HEK293 (cell line): Measurements from ENCODE around the gene NELL1.

Experiments
- CTCF ChIA-PET: fragments of 350-600 bp; formaldehyde crosslinking; extraction: SDS; loops from one replicate; lab custom pipeline; 2021; ENCODE audit warnings: antibody characterized with exemption; lab: Yijun Ruan, JAX
- POLR2A ChIA-PET: fragments of 300-600 bp; formaldehyde crosslinking; extraction: SDS; loops from one replicate; lab custom pipeline; 2020; ENCODE audit warnings: antibody characterized with exemption, inconsistent platforms; lab: Yijun Ruan, JAX
- H3K27ac ChIP-seq: fragments of 200-500 bp; sonication (Bioruptor generic); 2 replicates; pipeline ENCODE4 v1.5.1; 2014; ENCODE audit warnings: low read depth, low read length, control low read depth, inconsistent platforms; ENCODE audit errors: extremely low read depth
- H3K36me3 ChIP-seq, 2 experiments: fragments of 200-500 bp in 1 of 2; sonication (Bioruptor generic) in 1 of 2; 1 replicate in 1 of 2; 2 replicates in 1 of 2; pipeline ENCODE4 v1.5.1; 2014 to 2017; ENCODE audit warnings: inconsistent platforms in 2 of 2, low read length in 2 of 2; ENCODE audit not compliant: control insufficient read depth in 2 of 2, insufficient read depth in 1 of 2
- H3K4me1 ChIP-seq: fragments of 200-500 bp; sonication (Bioruptor generic); 2 replicates; pipeline ENCODE4 v1.5.1; 2014; ENCODE audit warnings: mild to moderate bottlenecking, low read length, inconsistent platforms; ENCODE audit not compliant: control insufficient read depth, insufficient read depth
- H3K4me3 ChIP-seq: 2 replicates; pipeline ENCODE4 v1.5.1; 2011; ENCODE audit warnings: low read depth, mild to moderate bottlenecking, control low read depth, low read length, moderate library complexity
- H3K9me3 ChIP-seq: fragments of 200-500 bp; sonication (Bioruptor generic); 2 replicates; pipeline ENCODE4 v1.5.1; 2014; ENCODE audit warnings: low read depth, low read length, inconsistent platforms; ENCODE audit not compliant: control insufficient read depth, insufficient read depth
- GLIS2 ChIP-seq: fragments of 450-650 bp; formaldehyde crosslinking; IDR thresholded peaks from 2 replicates; pipeline ENCODE4 v1.5.1; 2016; ENCODE audit warnings: missing biosample characterization, missing genetic modification characterization
- HOXC10 ChIP-seq: sonication (generic); formaldehyde crosslinking; IDR thresholded peaks from 2 replicates; pipeline ENCODE4 v1.8.1; 2023; ENCODE audit warnings: mild to moderate bottlenecking, missing genetic modification reagents
- OVOL3 ChIP-seq: fragments of 450-650 bp; formaldehyde crosslinking; IDR thresholded peaks from 2 replicates; pipeline ENCODE4 v1.5.1; 2016; ENCODE audit warnings: missing biosample characterization, missing genetic modification characterization
- ZBTB20 ChIP-seq: fragments of 450-650 bp; formaldehyde crosslinking; IDR thresholded peaks from 2 replicates; pipeline ENCODE4 v1.5.1; 2016; ENCODE audit warnings: missing biosample characterization, missing genetic modification characterization
- ZBTB44 ChIP-seq: fragments of 450-650 bp; IDR thresholded peaks from 2 replicates; pipeline ENCODE4 v1.5.1; 2018; ENCODE audit warnings: missing biosample characterization, mild to moderate bottlenecking, missing genetic modification characterization
- ZFP69B ChIP-seq: fragments of 450-650 bp; formaldehyde crosslinking; IDR thresholded peaks from 2 replicates; pipeline ENCODE4 v1.5.1; 2016; ENCODE audit warnings: missing biosample characterization, missing genetic modification characterization
- ZNF146 ChIP-seq: fragments of 450-650 bp; formaldehyde crosslinking; IDR thresholded peaks from 2 replicates; pipeline ENCODE4 v1.5.1; 2016; ENCODE audit warnings: missing biosample characterization, missing genetic modification characterization
- ZNF174 ChIP-seq: fragments of 450-650 bp; formaldehyde crosslinking; IDR thresholded peaks from 2 replicates; pipeline ENCODE4 v1.5.0; 2017; ENCODE audit warnings: missing biosample characterization, mild to moderate bottlenecking, missing genetic modification characterization
- ZNF248 ChIP-seq: fragments of 450-650 bp; formaldehyde crosslinking; IDR thresholded peaks from 2 replicates; pipeline ENCODE4 v1.5.1; 2017; ENCODE audit warnings: missing biosample characterization, missing genetic modification characterization
- ZNF266 ChIP-seq: fragments of 450-650 bp; formaldehyde crosslinking; IDR thresholded peaks from 2 replicates; pipeline ENCODE4 v1.5.1; 2016; ENCODE audit warnings: missing biosample characterization, missing genetic modification characterization, low read depth
- ZNF311 ChIP-seq: fragments of 450-650 bp; formaldehyde crosslinking; IDR thresholded peaks from 2 replicates; pipeline ENCODE4 v1.5.1; 2017; ENCODE audit warnings: missing biosample characterization, missing genetic modification characterization, borderline replicate concordance
- ZNF37A ChIP-seq: fragments of 450-650 bp; IDR thresholded peaks from 2 replicates; pipeline ENCODE4 v1.5.1; 2018; ENCODE audit warnings: missing biosample characterization, missing genetic modification characterization
- ZNF549 ChIP-seq: fragments of 450-650 bp; IDR thresholded peaks from 2 replicates; pipeline ENCODE4 v1.5.1; 2018; ENCODE audit warnings: missing biosample characterization, missing genetic modification characterization, mild to moderate bottlenecking, inconsistent platforms, moderate library complexity
- ZNF677 ChIP-seq: fragments of 450-650 bp; IDR thresholded peaks from 2 replicates; pipeline ENCODE4 v1.5.0; 2018; ENCODE audit warnings: missing biosample characterization, mild to moderate bottlenecking, missing genetic modification characterization, moderate library complexity
- ZNF843 ChIP-seq: fragments of 450-650 bp; formaldehyde crosslinking; IDR thresholded peaks from 2 replicates; pipeline ENCODE4 v1.5.1; 2016; ENCODE audit warnings: missing biosample characterization, missing genetic modification characterization
- ZXDB ChIP-seq: fragments of 450-650 bp; formaldehyde crosslinking; IDR thresholded peaks from 2 replicates; pipeline ENCODE4 v1.5.1; 2016; ENCODE audit warnings: missing biosample characterization, missing genetic modification characterization
- TF ChIP-seq, protein P1 (sequence below): fragments of 450-650 bp; formaldehyde crosslinking; IDR thresholded peaks from 2 replicates; pipeline ENCODE4 v1.5.1; 2017; ENCODE audit warnings: missing biosample characterization, missing genetic modification characterization
- TF ChIP-seq, protein P2 (sequence below): fragments of 450-650 bp; formaldehyde crosslinking; IDR thresholded peaks from 2 replicates; pipeline ENCODE4 v1.5.1; 2016; ENCODE audit warnings: missing biosample characterization, missing genetic modification characterization
- TF ChIP-seq, protein P3 (sequence below): fragments of 450-650 bp; formaldehyde crosslinking; IDR thresholded peaks from 2 replicates; pipeline ENCODE4 v1.5.1; 2016; ENCODE audit warnings: missing biosample characterization, missing genetic modification characterization
- TF ChIP-seq, protein P4 (sequence below): fragments of 450-650 bp; formaldehyde crosslinking; IDR thresholded peaks from 2 replicates; pipeline ENCODE4 v1.5.1; 2016; ENCODE audit warnings: missing biosample characterization, missing genetic modification characterization

The NELL1 gene

DNA sequence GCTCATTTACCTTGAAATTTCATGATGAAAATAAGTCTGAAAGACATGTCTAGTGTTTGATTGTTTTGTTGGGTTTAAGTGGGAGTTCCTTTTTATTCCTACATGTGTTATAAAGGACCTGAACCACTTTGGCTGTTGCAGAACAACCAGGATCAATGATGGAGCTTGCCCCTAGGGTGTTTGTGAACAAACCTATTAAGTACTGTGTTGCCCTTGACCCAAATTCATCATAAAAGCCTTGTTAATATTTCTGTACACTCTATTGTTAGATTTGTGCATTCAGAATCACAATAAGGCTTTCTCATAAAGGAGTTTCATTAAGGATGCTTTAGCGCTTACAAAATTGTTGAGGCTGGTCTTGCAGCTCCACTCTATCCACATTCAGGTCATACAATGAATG lies 452.6 kb downstream of the NELL1 start (continued):
- TF ChIP-seq ZBTB20 (tag by site-specific recombination) (no peak), ZXDB (tag by site-specific recombination) (no peak), ZNF843 (tag by site-specific recombination) (no peak), ZNF248 (tag by site-specific recombination) (no peak), ZNF266 (tag by site-specific recombination) (no peak), GLIS2 (tag by site-specific recombination) (no peak), ZNF146 (tag by site-specific recombination) (no peak), HOXC10 (no peak), ZNF677 (tag by site-specific recombination) (no peak), ZNF311 (tag by site-specific recombination) (no peak)
- TF ChIP-seq, all 188 proteins: peak for 0

DNA sequence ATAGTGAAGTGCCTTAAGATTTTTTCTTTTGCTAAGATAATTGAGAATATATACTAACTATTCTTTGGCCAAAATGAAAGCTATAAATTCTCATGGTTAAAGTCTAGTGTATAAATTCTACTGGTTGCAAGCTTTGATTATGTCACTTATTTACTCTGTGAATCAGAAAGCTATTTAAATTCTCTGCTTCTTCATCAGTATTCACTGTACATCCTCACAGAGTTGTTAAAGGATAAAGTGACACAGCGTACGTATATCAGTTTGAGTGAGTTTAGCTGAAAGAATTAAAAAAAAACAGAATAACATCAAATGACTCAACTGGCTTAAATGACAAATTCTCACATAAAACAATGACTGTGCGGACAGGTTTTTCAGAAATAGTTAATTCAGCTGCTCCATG lies 453.1 kb downstream of the NELL1 start:
- H3K9me3 ChIP-seq, result no peaks in the 10 kb centered on the region
- H3K27ac ChIP-seq, result no peak overlapping the region
- no peak overlapping the region for H3K4me3 ChIP-seq
- no peak for TF ChIP-seq ZNF174 (tag by site-specific recombination)
- TF ChIP-seq, protein P1, sequence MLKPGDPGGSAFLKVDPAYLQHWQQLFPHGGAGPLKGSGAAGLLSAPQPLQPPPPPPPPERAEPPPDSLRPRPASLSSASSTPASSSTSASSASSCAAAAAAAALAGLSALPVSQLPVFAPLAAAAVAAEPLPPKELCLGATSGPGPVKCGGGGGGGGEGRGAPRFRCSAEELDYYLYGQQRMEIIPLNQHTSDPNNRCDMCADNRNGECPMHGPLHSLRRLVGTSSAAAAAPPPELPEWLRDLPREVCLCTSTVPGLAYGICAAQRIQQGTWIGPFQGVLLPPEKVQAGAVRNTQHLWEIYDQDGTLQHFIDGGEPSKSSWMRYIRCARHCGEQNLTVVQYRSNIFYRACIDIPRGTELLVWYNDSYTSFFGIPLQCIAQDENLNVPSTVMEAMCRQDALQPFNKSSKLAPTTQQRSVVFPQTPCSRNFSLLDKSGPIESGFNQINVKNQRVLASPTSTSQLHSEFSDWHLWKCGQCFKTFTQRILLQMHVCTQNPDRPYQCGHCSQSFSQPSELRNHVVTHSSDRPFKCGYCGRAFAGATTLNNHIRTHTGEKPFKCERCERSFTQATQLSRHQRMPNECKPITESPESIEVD, result no peak
- no peak for TF ChIP-seq ZNF549 (tag by site-specific recombination)
- no peak for TF ChIP-seq ZBTB44 (tag by site-specific recombination)
- TF ChIP-seq, protein P2, sequence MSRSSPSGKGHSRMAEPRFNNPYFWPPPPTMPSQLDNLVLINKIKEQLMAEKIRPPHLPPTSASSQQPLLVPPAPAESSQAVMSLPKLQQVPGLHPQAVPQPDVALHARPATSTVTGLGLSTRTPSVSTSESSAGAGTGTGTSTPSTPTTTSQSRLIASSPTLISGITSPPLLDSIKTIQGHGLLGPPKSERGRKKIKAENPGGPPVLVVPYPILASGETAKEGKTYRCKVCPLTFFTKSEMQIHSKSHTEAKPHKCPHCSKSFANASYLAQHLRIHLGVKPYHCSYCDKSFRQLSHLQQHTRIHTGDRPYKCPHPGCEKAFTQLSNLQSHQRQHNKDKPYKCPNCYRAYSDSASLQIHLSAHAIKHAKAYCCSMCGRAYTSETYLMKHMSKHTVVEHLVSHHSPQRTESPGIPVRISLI (tag by site-specific recombination), result no peak
- TF ChIP-seq OVOL3 (tag by site-specific recombination), result no peak
- TF ChIP-seq, protein P3, sequence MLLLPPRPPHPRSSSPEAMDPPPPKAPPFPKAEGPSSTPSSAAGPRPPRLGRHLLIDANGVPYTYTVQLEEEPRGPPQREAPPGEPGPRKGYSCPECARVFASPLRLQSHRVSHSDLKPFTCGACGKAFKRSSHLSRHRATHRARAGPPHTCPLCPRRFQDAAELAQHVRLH (tag by site-specific recombination), result no peak
- no peak for TF ChIP-seq ZNF37A (tag by site-specific recombination)
- TF ChIP-seq ZFP69B, result no peak
- TF ChIP-seq, protein P4, sequence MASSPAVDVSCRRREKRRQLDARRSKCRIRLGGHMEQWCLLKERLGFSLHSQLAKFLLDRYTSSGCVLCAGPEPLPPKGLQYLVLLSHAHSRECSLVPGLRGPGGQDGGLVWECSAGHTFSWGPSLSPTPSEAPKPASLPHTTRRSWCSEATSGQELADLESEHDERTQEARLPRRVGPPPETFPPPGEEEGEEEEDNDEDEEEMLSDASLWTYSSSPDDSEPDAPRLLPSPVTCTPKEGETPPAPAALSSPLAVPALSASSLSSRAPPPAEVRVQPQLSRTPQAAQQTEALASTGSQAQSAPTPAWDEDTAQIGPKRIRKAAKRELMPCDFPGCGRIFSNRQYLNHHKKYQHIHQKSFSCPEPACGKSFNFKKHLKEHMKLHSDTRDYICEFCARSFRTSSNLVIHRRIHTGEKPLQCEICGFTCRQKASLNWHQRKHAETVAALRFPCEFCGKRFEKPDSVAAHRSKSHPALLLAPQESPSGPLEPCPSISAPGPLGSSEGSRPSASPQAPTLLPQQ, result no peak
- H3K36me3 ChIP-seq, result no peaks in the 10 kb centered on the region
- H3K4me1 ChIP-seq, result no peaks in the 10 kb centered on the region
- POLR2A ChIA-PET, result no interaction called here
- CTCF ChIA-PET, result interaction anchor here (0.6 kb wide), 1 partner anchor 181 kb away, joined by 3 read pairs; no protein-coding TSS in a partner anchor
